HepG2 (cell line): ENCODE data around the gene DHX8. TPM values are rescaled to one million over a fixed set of nuclear protein-coding genes. Genes with fewer than 3 reads are reported as not detected.

Experiments
- FOSL2 ChIP-seq: sonication (generic); formaldehyde crosslinking; IDR thresholded peaks from 2 replicates; pipeline ENCODE4 v1.4.0; 2020; ENCODE audit warnings: missing genetic modification reagents
- HDAC2 ChIP-seq: sonication (generic); formaldehyde crosslinking; IDR thresholded peaks from 2 replicates; pipeline ENCODE4 v1.4.0; 2020; ENCODE audit warnings: missing genetic modification reagents
- HES4 ChIP-seq: sonication (generic); formaldehyde crosslinking; IDR thresholded peaks from 2 replicates; pipeline ENCODE4 v1.9.0; 2021; ENCODE audit warnings: mild to moderate bottlenecking, missing genetic modification reagents, borderline replicate concordance
- KDM6A ChIP-seq: IDR thresholded peaks from 2 replicates; pipeline ENCODE4 v1.6.1; 2016; ENCODE audit warnings: low read depth
- MAZ ChIP-seq, 2 experiments: sonication (generic) in 1 of 2; formaldehyde crosslinking in 1 of 2; IDR thresholded peaks; 2 replicates each; pipeline versions ENCODE4 v1.5.0 to v1.6.1; 2012 to 2020; ENCODE audit warnings: low read depth in 2 of 2, mild to moderate bottlenecking in 2 of 2, borderline replicate concordance in 1 of 2, improper control_type of control experiment in 1 of 2, low read length in 1 of 2, missing genetic modification reagents in 1 of 2, moderate library complexity in 1 of 2
- MED1 ChIP-seq: sonication (generic); formaldehyde crosslinking; IDR thresholded peaks from 2 replicates; pipeline ENCODE4 v1.4.0; 2020; ENCODE audit warnings: missing genetic modification reagents
- MED13 ChIP-seq: sonication (generic); formaldehyde crosslinking; IDR thresholded peaks from 2 replicates; pipeline ENCODE4 v1.5.0; 2020; ENCODE audit warnings: missing genetic modification reagents
- MEIS2 ChIP-seq: sonication (generic); formaldehyde crosslinking; IDR thresholded peaks from 2 replicates; pipeline ENCODE4 v1.9.0; 2021; ENCODE audit warnings: mild to moderate bottlenecking, missing genetic modification reagents
- SIN3A ChIP-seq: IDR thresholded peaks from 2 replicates; pipeline ENCODE4 v1.6.1; 2011; ENCODE audit warnings: low read depth, mild to moderate bottlenecking, control low read depth, low read length, borderline replicate concordance
- THAP11 ChIP-seq: IDR thresholded peaks from 2 replicates; pipeline ENCODE4 v1.6.1; 2016; ENCODE audit warnings: missing biosample characterization, missing genetic modification reagents
- ZNF615 ChIP-seq: sonication (generic); formaldehyde crosslinking; IDR thresholded peaks from 2 replicates; pipeline ENCODE4 v1.5.0; 2020; ENCODE audit warnings: mild to moderate bottlenecking, missing genetic modification reagents, borderline replicate concordance
- polyA plus RNA-seq, 8 experiments: library from polyadenylated mRNA; depleted of rRNA in 3 of 8; stranded (reverse) in 7 of 8; unstranded in 1 of 8; fragments of >200 nt; fragmentation: Illumina TruSeq in 4 of 8; extraction: Trizol in 4 of 8; gene quantifications; 2 replicates each; pipeline versions ENCODE4 v1.2.1 to v1.2.3, GENCODE V29; 2011 to 2016; ENCODE audit warnings: low read depth in 4 of 8, missing spikeins in 1 of 8, mixed read lengths in 1 of 8; ENCODE audit not compliant: insufficient read depth in 1 of 8
- total RNA-seq, 5 experiments: library from RNA; depleted of rRNA; stranded (reverse); fragments of >200 nt; fragmentation: Illumina TruSeq; extraction: Trizol; gene quantifications; 2 replicates each; pipeline ENCODE4 v1.2.3, GENCODE V29; 2016; ENCODE audit warnings: low read depth in 1 of 5
- TF ChIP-seq, protein P1 (sequence below): sonication (generic); formaldehyde crosslinking; IDR thresholded peaks from 2 replicates; pipeline ENCODE4 v1.4.0; 2020; ENCODE audit warnings: mild to moderate bottlenecking, missing genetic modification reagents, borderline replicate concordance
- TF ChIP-seq, protein P2 (sequence below): IDR thresholded peaks from 2 replicates; pipeline ENCODE4 v1.6.1; 2016; ENCODE audit warnings: low read depth
- TF ChIP-seq, protein P3 (sequence below): sonication (generic); formaldehyde crosslinking; IDR thresholded peaks from 2 replicates; pipeline ENCODE4 v1.4.0; 2020; ENCODE audit warnings: missing genetic modification reagents

The DHX8 gene
- total and polyA plus RNA-seq, 2 of the 13 experiments (the other 11 are each of a cell fraction or from before 2014, with no cell fraction given): 24.8 to 48.9 TPM

- TF ChIP-seq, protein P1, sequence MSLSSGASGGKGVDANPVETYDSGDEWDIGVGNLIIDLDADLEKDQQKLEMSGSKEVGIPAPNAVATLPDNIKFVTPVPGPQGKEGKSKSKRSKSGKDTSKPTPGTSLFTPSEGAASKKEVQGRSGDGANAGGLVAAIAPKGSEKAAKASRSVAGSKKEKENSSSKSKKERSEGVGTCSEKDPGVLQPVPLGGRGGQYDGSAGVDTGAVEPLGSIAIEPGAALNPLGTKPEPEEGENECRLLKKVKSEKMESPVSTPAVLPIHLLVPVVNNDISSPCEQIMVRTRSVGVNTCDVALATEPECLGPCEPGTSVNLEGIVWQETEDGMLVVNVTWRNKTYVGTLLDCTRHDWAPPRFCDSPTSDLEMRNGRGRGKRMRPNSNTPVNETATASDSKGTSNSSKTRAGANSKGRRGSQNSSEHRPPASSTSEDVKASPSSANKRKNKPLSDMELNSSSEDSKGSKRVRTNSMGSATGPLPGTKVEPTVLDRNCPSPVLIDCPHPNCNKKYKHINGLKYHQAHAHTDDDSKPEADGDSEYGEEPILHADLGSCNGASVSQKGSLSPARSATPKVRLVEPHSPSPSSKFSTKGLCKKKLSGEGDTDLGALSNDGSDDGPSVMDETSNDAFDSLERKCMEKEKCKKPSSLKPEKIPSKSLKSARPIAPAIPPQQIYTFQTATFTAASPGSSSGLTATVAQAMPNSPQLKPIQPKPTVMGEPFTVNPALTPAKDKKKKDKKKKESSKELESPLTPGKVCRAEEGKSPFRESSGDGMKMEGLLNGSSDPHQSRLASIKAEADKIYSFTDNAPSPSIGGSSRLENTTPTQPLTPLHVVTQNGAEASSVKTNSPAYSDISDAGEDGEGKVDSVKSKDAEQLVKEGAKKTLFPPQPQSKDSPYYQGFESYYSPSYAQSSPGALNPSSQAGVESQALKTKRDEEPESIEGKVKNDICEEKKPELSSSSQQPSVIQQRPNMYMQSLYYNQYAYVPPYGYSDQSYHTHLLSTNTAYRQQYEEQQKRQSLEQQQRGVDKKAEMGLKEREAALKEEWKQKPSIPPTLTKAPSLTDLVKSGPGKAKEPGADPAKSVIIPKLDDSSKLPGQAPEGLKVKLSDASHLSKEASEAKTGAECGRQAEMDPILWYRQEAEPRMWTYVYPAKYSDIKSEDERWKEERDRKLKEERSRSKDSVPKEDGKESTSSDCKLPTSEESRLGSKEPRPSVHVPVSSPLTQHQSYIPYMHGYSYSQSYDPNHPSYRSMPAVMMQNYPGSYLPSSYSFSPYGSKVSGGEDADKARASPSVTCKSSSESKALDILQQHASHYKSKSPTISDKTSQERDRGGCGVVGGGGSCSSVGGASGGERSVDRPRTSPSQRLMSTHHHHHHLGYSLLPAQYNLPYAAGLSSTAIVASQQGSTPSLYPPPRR (CRISPR knock-in tag): peak; percentile 48; the same call in 1 of the 2 replicates
- TF ChIP-seq MED13 (CRISPR knock-in tag) (0 out of 2 replicates have a peak, but pooled peaks have one; percentile 26), KDM6A (CRISPR knock-in tag) (no peak), FOSL2 (CRISPR knock-in tag) (peak; percentile 11), MED1 (peak; percentile 84), HES4 (CRISPR knock-in tag) (no peak), MAZ (IDR thresholded peaks at IDR 0.05; ENCODE audit: borderline replicate concordance, low read depth, low read length) (0 out of 2 replicates have a peak, but pooled peaks have one; percentile 21), MAZ (CRISPR knock-in tag; IDR thresholded peaks at IDR 0.05; ENCODE audit: low read depth) (no peak), HDAC2 (peak; percentile 80; the same call in 1 of the 2 replicates), SIN3A (peak; percentile 55; the same call in 1 of the 2 replicates), MEIS2 (CRISPR knock-in tag) (peak; percentile 58; the same call in 1 of the 2 replicates), ZNF615 (CRISPR knock-in tag) (0 out of 2 replicates have a peak, but pooled peaks have one; percentile 33), THAP11 (peak; percentile 17; the same call in 1 of the 2 replicates)
- TF ChIP-seq, protein P2, sequence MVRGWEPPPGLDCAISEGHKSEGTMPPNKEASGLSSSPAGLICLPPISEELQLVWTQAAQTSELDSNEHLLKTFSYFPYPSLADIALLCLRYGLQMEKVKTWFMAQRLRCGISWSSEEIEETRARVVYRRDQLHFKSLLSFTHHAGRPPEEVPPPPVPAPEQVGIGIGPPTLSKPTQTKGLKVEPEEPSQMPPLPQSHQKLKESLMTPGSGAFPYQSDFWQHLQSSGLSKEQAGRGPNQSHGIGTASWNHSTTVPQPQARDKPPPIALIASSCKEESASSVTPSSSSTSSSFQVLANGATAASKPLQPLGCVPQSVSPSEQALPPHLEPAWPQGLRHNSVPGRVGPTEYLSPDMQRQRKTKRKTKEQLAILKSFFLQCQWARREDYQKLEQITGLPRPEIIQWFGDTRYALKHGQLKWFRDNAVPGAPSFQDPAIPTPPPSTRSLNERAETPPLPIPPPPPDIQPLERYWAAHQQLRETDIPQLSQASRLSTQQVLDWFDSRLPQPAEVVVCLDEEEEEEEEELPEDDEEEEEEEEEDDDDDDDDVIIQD (CRISPR knock-in tag): peak; percentile 31; the same call in 1 of the 2 replicates
- TF ChIP-seq, protein P3, sequence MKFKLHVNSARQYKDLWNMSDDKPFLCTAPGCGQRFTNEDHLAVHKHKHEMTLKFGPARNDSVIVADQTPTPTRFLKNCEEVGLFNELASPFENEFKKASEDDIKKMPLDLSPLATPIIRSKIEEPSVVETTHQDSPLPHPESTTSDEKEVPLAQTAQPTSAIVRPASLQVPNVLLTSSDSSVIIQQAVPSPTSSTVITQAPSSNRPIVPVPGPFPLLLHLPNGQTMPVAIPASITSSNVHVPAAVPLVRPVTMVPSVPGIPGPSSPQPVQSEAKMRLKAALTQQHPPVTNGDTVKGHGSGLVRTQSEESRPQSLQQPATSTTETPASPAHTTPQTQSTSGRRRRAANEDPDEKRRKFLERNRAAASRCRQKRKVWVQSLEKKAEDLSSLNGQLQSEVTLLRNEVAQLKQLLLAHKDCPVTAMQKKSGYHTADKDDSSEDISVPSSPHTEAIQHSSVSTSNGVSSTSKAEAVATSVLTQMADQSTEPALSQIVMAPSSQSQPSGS (CRISPR knock-in tag): peak; percentile 28; the same call in 1 of the 2 replicates
Observed at GRCh38 chr17:43552229-43552837, 68.6 kb downstream of the DHX8 start (continued).
